ENCODE measurements around the gene BRINP2.

Gene BRINP2

GRCh38 chr1:177170756-177171535, at the start of gene BRINP2:
Gene BRINP2, plus strand, starts transcription at chr1:177170958. Its CDS starts 58,919 bp downstream, at chr1:177229877.
- DNase-seq: peak; percentile 70 to 80

GRCh38 chr1:177122461-177123251, 48.1 kb upstream of the BRINP2 start:
- no peak for DNase-seq

- no peak for DNase-seq
Measured at GRCh38 chr1:177124577-177125278, 46.0 kb upstream of the BRINP2 start.

GRCh38 chr1:177126267-177126666, 44.5 kb upstream of the BRINP2 start:
- no peak for DNase-seq

- DNase-seq: no peak
Measured at GRCh38 chr1:177128665-177129281, 42.0 kb upstream of the BRINP2 start.

GRCh38 chr1:177130451-177130945, 40.3 kb upstream of the BRINP2 start:
- no peak for DNase-seq

- no peak for DNase-seq
Measured at GRCh38 chr1:177131723-177132122, 39.0 kb upstream of the BRINP2 start.

GRCh38 chr1:177132141-177132540, 38.6 kb upstream of the BRINP2 start:
- DNase-seq: no peak

- DNase-seq: no peak
Measured at GRCh38 chr1:177133977-177134538, 36.7 kb upstream of the BRINP2 start.

GRCh38 chr1:177135250-177135649, 35.5 kb upstream of the BRINP2 start:
- no peak for DNase-seq

- no peak for DNase-seq
Measured at GRCh38 chr1:177137814-177138213, 32.9 kb upstream of the BRINP2 start.

- no peak for DNase-seq
Measured at GRCh38 chr1:177138347-177138746, 32.4 kb upstream of the BRINP2 start.

GRCh38 chr1:177142010-177142409, 28.7 kb upstream of the BRINP2 start:
- no peak for DNase-seq

- DNase-seq: no peak
Measured at GRCh38 chr1:177142791-177143271, 27.9 kb upstream of the BRINP2 start.

GRCh38 chr1:177145106-177146070, 25.4 kb upstream of the BRINP2 start:
- no peak for DNase-seq

GRCh38 chr1:177146499-177146898, 24.3 kb upstream of the BRINP2 start:
- DNase-seq: no peak

- DNase-seq: no peak
Measured at GRCh38 chr1:177162243-177162642, 8.5 kb upstream of the BRINP2 start.

- DNase-seq: no peak
Measured at GRCh38 chr1:177163844-177164379, 6.8 kb upstream of the BRINP2 start.

- peak; percentile 42 to 51 for DNase-seq
Measured at GRCh38 chr1:177164380-177165068, 6.2 kb upstream of the BRINP2 start, which contains the start of gene ASTN1. Gene ASTN1, minus strand, starts transcription at chr1:177164712. Its CDS starts 36 bp downstream, at chr1:177164676.

- no peak for DNase-seq
Measured at GRCh38 chr1:177165069-177165439, 5.7 kb upstream of the BRINP2 start.

Data from hippocampal formation (tissue), 2 donors.